ENCODE data around the gene IFNAR1.

Gene IFNAR1

GRCh38 chr21:33403786-33404585, 79.2 kb downstream of the IFNAR1 start:
- peak; percentile 36 to 49 for DNase-seq

GRCh38 chr21:33406493-33406892, 81.7 kb downstream of the IFNAR1 start:
- DNase-seq, result peak in 1 of 2 donors; percentile 32

Data from stimulated activated CD4-positive, alpha-beta T cell treated with anti-CD3 and anti-CD28 coated beads, Interleukin-2, amount 100 ng/mL, for 24 hours (primary cell).